Stomach smooth muscle (tissue), 2 donors: ENCODE results near the gene SVOP.
A peak's percentile ranks its signal among the peaks of the same experiment; 100 is the strongest.

Experiments
- H3K27ac ChIP-seq: one replicate; pipeline ENCODE4 v1.7.0; 2013; ENCODE audit warnings: mild to moderate bottlenecking, low read length, inconsistent platforms
- H3K27me3 ChIP-seq, 2 donors: one replicate each; pipeline ENCODE4 v1.7.0; 2013; ENCODE audit warnings: low read length in 2 of 2; ENCODE audit not compliant: insufficient read depth in 2 of 2, control insufficient read depth in 1 of 2
- H3K36me3 ChIP-seq, 2 donors: one replicate each; pipeline ENCODE4 v1.7.0; 2013; ENCODE audit warnings: low read length in 2 of 2; ENCODE audit not compliant: control insufficient read depth in 2 of 2, insufficient read depth in 2 of 2
- H3K4me1 ChIP-seq: one replicate; pipeline ENCODE4 v1.7.0; 2013; ENCODE audit warnings: low read length; ENCODE audit not compliant: control insufficient read depth, insufficient read depth
- H3K4me3 ChIP-seq, 2 donors: one replicate each; pipeline ENCODE4 v1.7.0; 2013; ENCODE audit warnings: low read length in 2 of 2
- H3K9ac ChIP-seq, 2 donors: one replicate each; pipeline ENCODE4 v1.7.0; 2013; ENCODE audit warnings: low read length in 2 of 2, mild to moderate bottlenecking in 1 of 2
- H3K9me3 ChIP-seq, 2 donors: one replicate each; pipeline ENCODE4 v1.7.0; 2013; ENCODE audit warnings: low read length in 2 of 2; ENCODE audit not compliant: control insufficient read depth in 2 of 2
- donor health status: healthy.
- donor health status: Pancreatic carcinoma.

SVOP gene

GRCh38 chr12:108955225-108955835, 65.5 kb downstream of the SVOP start:
- Histone ChIP-seq H3K36me3 (no peaks in the 10 kb centered on the region), H3K4me3 (no peak overlapping the region), H3K4me1 (peaks cover 6% of the 10 kb centered on the region), H3K27me3 (peaks cover 2 to 3% of the 10 kb centered on the region in 2 donors), H3K27ac (no peak overlapping the region), H3K9me3 (no peaks in the 10 kb centered on the region), H3K9ac (no peak overlapping the region)

DNA sequence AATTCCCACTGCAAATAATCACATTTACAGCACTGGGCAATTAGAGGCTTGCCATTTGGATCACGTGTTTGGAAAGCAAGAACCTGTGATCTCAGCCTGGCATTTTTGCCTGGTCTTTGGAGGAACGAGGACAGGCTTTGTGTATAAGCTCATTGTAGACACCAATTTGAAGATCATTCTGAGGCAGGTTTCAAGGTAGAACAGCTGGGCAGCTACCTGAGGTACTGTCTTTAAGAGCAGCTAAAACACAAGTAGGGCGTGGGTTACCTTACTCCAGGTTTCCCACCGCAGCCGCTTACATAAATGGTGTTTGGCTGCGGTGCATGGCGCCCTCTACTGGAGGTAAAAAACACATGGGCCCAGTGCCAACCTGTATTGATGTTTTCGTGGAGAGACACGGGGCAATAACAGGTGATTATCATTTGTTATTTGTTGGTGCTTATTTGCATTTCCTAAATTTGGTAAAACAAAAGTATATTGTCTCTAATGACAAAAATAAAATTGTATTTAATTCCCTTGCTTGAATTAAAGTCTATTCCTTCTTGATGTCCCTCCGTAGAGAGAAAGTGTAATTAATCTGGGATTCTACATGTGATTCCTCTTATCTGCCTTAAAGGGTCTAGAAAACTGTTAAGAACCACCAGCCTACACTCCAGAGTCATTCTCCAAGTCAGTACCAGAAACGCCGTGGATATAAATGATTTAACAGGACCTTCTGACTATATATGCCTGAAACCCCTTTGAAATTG, 69.7 kb downstream of the SVOP start:
- Histone ChIP-seq H3K4me1 (peaks cover 6% of the 10 kb centered on the region), H3K27ac (no peak overlapping the region), H3K4me3 (peak overlapping the region; percentile 33 to 55), H3K9me3 (peaks cover 3 to 8% of the 10 kb centered on the region in 2 donors), H3K36me3 (no peaks in the 10 kb centered on the region), H3K27me3 (no peaks in the 10 kb centered on the region), H3K9ac (peak overlapping the region in 1 of 2 donors; percentile 21)

GRCh38 chr12:108949976-108950375, 70.9 kb downstream of the SVOP start:
- peaks cover 3 to 8% of the 10 kb centered on the region in 2 donors for H3K9me3 ChIP-seq
- H3K27me3 ChIP-seq = no peaks in the 10 kb centered on the region
- no peaks in the 10 kb centered on the region for H3K36me3 ChIP-seq
- H3K4me3 ChIP-seq = no peak overlapping the region
- no peak overlapping the region for H3K27ac ChIP-seq
- peaks cover 6% of the 10 kb centered on the region for H3K4me1 ChIP-seq
- no peak overlapping the region for H3K9ac ChIP-seq

DNA sequence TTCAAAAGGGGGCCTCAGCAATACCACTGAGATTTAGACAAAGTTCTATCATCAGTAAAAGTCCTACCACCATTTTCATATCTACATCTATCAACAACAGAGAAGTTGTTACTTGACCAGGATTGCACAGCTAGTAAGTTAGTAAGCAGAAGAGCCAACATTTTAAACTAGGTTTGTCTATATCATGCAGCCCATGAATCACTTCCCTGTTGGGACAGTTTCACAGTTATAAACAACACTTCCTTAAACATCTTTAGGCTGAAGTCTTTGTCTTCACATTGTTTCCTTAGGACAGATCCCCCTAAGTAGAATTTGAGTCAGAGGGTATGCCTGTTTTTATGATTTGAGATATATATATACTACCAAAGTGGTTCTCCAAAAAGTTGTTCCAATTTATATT, 72.5 kb downstream of the SVOP start:
- H3K4me1 ChIP-seq = peaks cover 6% of the 10 kb centered on the region
- H3K9ac ChIP-seq = no peak overlapping the region
- H3K27ac ChIP-seq = no peak overlapping the region
- H3K27me3 ChIP-seq = no peaks in the 10 kb centered on the region
- no peaks in the 10 kb centered on the region for H3K36me3 ChIP-seq
- peaks cover 3 to 8% of the 10 kb centered on the region in 2 donors for H3K9me3 ChIP-seq
- no peak overlapping the region for H3K4me3 ChIP-seq

DNA sequence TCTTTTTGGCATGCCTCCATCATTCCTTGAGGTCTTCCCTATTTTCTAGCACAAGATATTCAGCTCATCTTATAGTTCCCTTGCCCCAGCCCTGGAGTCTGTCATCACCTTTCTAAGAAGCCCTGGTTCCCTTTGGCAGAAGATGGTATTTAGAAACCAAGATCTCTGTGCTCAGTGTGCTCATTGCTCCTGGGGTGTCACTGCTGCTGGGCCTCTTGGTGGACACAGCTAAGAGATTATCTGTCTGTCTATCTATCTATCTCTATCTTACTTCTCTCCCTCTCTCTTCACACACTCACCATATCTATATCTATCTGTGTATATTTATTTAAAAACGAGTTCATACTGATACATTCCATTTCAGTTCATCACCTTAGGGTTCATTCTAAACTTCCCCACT, 73.8 kb downstream of the SVOP start:
- H3K9me3 ChIP-seq = peaks cover 3 to 8% of the 10 kb centered on the region in 2 donors
- no peak overlapping the region for H3K27ac ChIP-seq
- H3K4me1 ChIP-seq = peaks cover 6% of the 10 kb centered on the region
- no peak overlapping the region for H3K4me3 ChIP-seq
- H3K9ac ChIP-seq = no peak overlapping the region
- H3K36me3 ChIP-seq = no peaks in the 10 kb centered on the region
- no peaks in the 10 kb centered on the region for H3K27me3 ChIP-seq

DNA sequence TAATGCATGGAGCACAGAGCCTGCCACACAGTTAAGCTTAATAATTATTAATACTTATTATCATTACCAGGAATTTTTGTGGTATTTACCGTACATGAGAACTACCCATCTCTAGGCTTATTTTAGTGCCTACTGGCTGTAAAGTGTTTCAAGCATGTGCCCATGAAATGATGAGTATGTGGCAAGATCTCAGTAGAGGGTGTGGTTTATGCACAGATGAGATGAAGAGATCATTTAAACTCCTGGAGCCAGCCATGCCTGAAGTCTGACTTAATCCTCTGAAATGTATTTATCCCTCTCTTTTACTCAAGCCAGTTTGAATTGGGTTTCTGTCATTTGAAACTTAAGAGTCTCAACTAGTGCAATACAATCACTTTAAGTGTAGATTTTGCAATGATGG, 80.7 kb downstream of the SVOP start:
- H3K27ac ChIP-seq = no peak overlapping the region
- H3K4me3 ChIP-seq = no peak overlapping the region
- H3K4me1 ChIP-seq = no peaks in the 10 kb centered on the region
- H3K9ac ChIP-seq = no peak overlapping the region
- H3K9me3 ChIP-seq = no peaks in the 10 kb centered on the region
- H3K27me3 ChIP-seq = peaks cover 0 to 2% of the 10 kb centered on the region in 2 donors
- no peaks in the 10 kb centered on the region for H3K36me3 ChIP-seq

DNA sequence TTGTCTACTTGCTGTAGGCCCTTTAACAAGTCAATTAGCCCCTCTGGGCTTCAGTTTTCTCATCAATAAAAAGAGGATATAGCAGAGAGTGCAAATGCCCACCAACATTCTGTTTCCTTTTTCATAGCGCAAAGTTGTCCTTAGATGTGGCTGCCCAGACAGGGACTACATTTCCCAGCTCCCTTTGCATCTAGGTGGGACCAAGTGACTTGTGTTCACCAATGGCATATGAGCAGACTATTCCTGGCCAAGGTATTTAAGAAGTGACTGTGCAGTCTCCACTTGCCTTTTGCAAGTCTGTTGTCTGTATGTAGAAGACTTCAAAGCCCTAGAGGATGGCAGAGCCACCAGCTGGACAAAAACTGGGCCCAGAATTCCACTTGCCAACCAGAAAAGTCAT, 81.3 kb downstream of the SVOP start:
- Histone ChIP-seq H3K9me3 (no peaks in the 10 kb centered on the region), H3K4me1 (no peaks in the 10 kb centered on the region), H3K9ac (no peak overlapping the region), H3K4me3 (no peak overlapping the region), H3K27ac (no peak overlapping the region), H3K27me3 (peaks cover 0 to 2% of the 10 kb centered on the region in 2 donors), H3K36me3 (no peaks in the 10 kb centered on the region)

GRCh38 chr12:108938247-108938924, 82.5 kb downstream of the SVOP start:
- no peak overlapping the region for H3K27ac ChIP-seq
- H3K9ac ChIP-seq = no peak overlapping the region

GRCh38 chr12:108935159-108935763, 85.6 kb downstream of the SVOP start:
- Histone ChIP-seq H3K9me3 (no peaks in the 10 kb centered on the region), H3K4me1 (no peaks in the 10 kb centered on the region), H3K9ac (no peak overlapping the region), H3K27ac (no peak overlapping the region), H3K27me3 (peaks cover 0 to 2% of the 10 kb centered on the region in 2 donors), H3K36me3 (no peaks in the 10 kb centered on the region), H3K4me3 (no peak overlapping the region)

More at GRCh38 chr12:108938247-108938924, 82.5 kb downstream of the SVOP start:
- no peaks in the 10 kb centered on the region for H3K4me1 ChIP-seq
- no peak overlapping the region for H3K4me3 ChIP-seq
- H3K36me3 ChIP-seq = no peaks in the 10 kb centered on the region
- no peaks in the 10 kb centered on the region for H3K9me3 ChIP-seq
- H3K27me3 ChIP-seq = peaks cover 0 to 2% of the 10 kb centered on the region in 2 donors

GRCh38 chr12:108933949-108934348, 86.9 kb downstream of the SVOP start:
- Histone ChIP-seq H3K36me3 (no peaks in the 10 kb centered on the region), H3K27ac (no peak overlapping the region), H3K4me3 (no peak overlapping the region), H3K27me3 (peaks cover 0 to 2% of the 10 kb centered on the region in 2 donors), H3K9me3 (no peaks in the 10 kb centered on the region), H3K9ac (no peak overlapping the region), H3K4me1 (no peaks in the 10 kb centered on the region)
